Brain pericyte (primary cell): Measurements from ENCODE around the gene ACP7.
"Not testable (repeated sequence)": the region's sequence is repeated elsewhere in the genome, so short reads cannot be mapped to it uniquely, and the experiment has no call there.

ENCODE experiments used
- DNase-seq: peaks from one replicate; pipeline ENCODE4 v3.0.0-alpha.2; 2012; ENCODE audit warnings: low read depth, low spot score

ACP7 gene

DNA sequence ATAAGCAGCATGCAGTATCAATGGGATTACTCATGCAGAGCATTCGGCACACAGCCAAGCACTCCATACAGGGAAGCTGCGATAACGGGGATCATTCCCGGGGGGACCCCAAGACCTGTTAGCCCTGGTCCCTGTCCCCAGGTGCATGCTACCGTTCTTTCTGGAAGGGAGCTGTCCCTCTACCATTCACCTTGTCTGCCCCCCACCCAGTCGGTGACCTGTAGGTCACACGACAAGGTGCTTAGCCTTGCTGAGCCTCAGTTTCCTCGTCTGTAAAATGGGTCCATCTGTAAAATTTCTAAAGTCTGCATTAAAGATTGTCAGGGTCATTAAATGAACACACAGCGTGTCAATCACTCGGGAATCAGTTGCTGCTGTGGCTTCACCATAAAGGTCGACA is 6.8 kb upstream of the ACP7 start:
- DNase-seq: no peak

DNA sequence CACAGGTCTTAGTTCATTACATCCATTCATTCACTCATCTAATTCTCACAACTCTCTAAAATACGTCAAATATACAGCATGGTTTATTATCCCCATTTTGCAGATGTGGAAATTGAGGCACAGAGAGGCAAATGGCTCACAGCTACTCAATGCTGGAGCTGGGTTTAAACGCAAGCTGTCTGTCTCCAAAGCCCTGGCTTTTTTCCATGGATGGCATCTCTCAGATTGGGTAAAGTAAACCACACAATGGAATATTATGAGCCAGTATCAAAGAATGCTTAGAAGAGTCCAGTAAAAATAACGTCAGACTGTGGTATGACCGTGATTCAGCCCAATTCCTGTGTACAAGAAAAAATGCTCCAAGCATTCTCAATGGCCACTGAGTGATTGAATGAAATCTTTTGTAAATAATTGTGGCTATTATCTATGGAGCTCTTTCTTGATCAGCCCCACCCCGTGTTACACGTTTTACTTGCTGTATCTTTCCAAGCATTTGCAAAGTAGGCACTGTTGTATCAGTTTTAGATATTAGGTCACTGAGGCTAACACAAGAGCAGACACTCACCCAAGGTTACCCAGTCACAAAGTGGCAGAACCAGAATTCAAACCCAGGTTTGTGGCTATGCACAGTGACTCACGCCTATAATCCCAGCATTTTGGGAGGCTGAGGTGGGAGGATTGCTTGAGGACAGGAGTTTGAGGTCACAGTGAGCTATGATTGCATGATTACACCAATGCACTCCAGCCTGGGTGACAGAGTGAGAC is 5.5 kb upstream of the ACP7 start:
- no peak for DNase-seq

DNA sequence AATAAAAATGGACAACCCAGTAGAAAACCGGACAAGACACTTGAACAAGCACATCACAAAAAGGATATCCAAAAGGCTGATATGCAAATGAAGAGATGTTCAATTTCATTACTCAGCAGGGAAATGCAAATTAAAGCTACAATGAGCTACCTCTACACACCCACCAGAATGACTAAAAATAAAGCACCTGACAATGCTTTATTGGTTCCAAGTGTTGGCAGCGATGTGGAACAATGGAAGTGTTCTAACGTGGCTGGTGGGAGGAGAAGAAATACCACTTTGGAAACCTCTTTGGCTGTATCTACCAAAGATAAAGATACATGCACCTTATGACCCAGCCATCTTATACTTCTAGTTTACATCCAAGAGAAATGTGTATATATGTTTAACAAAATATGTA is 3.7 kb upstream of the ACP7 start:
- no peak for DNase-seq

DNA sequence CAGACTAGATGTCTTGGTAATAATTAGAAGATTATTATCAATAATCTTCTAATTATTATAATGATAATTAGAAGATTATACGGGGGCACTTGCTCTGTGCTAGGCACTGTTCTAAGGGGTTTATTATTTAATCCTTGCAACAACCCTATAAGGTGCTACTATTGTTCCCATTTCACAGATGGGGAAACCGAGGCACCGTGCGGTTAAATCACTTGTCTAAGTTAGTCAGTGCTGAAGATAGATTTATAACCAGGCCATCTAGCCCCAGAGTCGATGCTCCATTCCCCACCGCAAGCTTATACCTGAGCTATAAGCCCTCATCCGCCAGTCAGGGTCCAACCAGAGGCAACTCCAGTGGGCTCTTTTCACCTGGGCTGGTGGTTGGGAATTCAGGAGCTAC is 2.0 kb upstream of the ACP7 start:
- no peak for DNase-seq

DNA sequence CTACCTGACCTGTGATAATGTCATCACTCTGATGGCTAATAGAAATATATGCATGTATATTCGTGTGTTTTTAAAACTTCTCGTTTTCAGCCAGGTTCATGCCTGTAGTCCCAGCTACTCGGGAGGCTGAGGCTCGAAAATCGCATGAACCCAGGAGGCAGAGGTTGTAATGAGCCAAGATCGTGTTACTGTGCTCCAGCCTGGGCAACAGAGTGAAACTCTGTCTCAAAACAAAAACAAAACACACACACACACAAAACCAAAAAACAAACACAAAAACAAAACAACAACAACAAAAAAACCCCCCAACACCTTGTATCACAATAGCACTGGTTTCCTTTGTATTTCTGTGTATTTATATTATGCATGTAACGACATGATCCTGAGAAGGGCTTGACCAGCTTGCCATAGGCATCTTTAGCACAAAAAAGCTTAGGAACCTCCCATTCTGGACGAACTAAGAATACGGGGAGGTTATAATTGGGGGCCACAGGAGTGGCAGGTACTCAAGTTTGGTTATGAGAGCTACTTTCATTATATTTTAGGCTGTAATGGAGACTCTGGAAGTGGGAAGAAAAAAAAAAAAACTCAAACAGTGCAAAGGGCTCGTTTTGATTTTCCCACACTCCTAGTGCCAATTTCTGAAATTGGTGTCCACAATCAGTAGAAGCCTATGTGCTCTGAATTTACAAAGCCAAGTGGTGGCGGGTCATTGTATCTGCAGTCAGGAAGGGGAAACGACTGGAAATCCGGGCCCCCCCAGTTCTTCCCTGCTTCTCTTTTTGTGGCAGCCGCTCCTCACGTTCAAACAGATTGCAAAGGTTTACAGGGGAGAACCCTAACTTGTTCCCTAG is 1.2 kb upstream of the ACP7 start:
- no peak for DNase-seq

DNA sequence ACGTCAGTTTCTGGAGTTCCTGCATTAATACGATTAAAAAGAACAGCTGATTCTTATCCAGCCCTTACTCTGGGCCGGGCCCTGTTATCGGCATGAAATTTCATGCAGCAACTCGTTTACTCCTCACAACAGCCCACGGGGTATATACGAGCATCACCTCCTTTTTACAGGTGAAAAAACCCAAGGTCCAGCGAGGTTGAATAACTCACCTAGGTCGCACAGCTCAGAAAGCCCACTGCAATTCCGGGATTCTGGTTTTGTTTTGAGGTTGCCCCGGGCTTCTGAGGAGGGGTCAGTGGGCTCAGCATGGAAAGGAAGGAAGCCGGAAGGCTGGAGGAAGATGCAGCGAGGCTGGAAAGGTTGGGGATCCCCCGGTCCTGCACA is 577 bp upstream of the ACP7 start:
- DNase-seq: no peak

DNA sequence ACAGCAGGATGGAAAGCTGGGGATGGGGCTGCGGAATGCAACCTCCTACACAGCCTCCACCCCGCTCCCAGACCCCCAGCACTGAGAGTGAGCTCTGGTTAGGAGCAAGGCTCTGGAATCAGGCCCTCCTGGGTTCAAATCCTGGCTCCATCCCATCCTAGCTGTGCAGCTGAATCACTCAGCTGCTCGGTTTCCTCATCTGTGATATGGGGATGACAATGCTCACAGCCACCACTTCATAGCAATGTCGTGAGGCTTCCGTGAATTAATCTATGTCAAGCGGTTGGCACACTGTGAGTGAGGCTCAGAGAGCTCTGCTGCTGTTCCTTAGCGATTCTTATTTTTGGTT is 538 bp downstream of the ACP7 start:
- DNase-seq: no peak

DNA sequence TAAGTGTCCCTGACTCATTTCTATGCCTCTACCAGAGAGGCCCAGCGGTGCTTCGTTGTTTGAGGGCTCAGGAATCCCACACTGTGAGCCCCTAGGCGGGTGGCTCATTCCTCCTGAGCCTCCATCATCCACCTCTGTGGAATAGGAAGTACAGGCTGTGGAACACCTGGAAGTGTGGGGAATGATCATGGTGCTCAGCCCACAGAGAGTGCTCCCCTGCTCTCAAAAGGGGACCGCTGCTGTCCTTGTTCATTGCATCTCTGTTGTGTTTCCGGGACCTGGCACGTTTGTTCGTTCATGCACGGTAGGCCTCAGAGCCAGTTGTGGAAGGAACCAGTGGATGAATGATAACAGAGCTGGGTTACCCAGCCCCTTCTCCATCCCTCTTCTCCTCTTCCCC is 1.2 kb downstream of the ACP7 start:
- DNase-seq: no peak

DNA sequence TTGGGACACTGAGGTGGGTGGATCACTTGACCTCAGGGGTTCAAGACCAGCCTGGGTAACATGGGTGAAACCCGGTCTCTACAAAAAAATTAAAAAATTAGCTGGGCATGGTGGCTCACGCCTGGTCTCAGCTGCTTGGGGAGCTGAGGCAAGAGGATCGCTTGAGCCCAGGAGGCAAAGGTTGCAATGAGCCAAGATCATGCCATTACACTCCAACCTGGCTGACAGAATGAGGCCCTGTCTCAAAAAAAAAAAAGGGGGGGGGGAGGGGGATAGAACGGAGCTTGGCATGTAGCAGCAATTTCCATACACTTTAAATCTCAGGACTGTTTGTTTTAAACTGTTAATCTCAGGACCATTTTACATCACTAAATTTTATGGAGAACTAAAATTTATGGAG is 2.2 kb downstream of the ACP7 start:
- DNase-seq: no peak

DNA sequence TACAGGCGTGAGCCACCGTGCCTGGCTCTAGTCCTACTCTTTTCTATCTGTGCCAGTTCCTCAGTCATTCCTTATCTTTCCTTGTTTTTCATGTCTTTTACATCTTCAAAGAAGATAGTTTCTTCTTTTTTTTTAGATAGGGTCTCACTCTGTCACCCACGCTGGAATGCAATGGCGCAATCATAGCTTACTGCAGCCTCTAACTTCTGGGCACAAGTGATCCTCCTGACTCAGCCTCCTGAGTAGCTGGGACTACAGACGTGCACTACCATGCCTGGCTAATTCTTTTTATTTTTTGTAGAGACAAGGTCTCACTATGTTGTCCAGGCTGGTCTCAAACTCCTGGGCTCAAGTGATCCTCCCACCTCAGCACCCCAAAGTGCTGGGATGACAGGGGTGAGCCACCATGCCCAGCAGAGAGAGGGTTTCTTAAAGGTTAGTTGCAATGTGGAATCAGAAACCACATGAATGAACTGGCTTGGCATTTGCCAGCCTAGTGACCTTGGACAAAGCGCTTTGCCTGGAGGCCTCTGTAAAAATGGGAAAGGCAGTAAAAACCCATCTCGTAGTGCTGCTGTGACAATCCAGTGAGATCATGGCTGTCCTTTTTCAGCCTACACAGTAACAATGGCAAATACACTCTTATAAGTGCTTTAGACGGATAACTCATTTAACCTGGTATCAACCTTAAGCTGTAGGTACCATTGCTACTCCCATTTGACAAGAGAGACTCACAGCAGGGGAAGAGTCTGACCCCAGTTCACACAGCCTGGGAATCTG is 3.9 kb downstream of the ACP7 start:
- DNase-seq: no peak

DNA sequence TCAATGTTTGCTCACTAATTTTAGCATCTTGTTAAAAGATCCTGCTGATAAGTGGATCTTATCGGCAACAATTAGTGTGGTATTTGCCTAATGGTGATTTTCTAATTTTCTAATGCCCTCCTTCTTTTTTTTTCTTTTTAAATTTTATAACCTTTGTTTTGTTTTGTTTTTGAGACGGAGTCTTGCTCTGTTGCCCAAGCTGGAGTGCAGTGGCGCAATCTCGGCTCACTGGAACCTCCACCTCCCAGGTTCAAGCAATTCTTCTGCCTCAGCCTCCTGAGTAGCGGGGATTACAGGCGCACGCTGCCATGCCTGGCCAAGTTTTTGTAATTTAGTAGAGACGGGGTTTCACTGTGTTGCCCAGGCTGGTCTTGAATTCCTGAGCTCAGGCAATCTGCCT is 5.8 kb downstream of the ACP7 start:
- DNase-seq: not testable (repeated sequence)

DNA sequence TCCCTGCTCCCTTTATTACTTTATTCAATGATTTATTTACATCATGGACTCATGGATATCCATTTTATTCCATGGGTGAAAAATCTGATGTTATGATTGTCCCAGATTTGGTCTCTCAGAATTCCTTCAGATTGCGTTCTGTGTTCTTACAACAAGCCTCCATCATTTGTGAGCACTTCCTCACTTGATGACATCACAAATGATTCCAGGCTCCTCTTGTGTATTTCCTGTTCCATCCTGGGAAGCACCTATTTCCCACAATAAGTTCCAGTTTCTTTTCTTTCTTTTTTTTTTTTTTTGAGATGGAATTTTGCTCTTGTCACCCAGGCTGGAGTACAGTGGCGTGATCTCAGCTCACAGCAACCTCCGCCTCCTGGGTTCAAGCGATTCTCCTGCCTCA is 6.7 kb downstream of the ACP7 start:
- DNase-seq: no peak

DNA sequence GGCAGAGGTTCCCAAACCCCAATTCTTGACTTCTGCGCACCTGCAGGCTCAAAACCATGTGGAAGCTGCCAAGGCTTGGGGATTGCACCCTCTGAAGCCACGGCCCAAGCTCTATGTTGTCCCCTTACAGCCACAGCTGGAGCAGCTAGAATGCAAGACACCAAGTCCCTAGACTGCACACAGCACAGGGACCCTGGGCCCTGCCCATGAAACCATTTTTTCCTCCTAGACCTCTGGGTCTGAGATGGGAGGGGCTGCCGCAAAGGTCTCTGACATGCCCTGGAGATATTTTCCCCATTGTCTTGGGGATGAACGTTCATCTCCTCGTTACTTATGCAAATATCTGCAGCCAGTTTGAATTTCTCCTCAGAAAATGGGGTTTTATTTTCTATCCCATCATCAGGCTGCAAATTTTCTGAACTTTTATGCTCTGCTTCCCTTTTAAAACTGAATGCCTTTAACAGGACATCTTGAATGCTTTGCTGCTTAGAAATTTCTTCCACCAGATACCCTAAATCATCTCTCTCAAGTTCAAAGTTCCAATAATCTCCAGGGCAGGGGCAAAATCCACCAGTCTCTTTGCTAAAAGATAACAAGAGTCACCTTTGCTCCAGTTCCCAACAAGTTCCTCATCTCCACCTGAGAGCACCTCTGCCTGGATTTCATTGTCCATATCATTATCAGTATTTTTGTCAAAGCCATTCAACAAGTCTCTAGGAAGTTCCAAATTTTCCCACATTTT is 11.8 kb downstream of the ACP7 start:
- DNase-seq: not testable (repeated sequence)

DNA sequence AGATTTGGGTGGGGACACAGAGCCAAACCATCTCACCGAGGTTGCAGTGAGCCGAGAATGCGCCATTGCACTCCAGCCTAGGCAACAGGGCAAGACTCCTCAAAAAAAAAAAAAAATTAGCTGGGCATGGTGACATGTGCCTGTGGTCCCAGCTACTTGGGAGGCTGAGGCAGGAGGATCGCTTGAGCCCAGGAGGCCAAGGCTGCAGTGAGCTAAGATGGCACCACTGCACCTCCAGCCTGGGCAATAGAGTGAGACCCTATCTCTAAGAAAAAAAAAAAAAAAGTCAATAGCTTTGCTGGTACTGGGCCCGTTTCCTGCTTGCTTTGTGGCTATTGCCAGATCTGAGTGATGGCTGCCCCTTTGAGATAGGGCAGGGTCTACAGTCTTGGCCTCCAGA is 13.1 kb downstream of the ACP7 start:
- DNase-seq: no peak

DNA sequence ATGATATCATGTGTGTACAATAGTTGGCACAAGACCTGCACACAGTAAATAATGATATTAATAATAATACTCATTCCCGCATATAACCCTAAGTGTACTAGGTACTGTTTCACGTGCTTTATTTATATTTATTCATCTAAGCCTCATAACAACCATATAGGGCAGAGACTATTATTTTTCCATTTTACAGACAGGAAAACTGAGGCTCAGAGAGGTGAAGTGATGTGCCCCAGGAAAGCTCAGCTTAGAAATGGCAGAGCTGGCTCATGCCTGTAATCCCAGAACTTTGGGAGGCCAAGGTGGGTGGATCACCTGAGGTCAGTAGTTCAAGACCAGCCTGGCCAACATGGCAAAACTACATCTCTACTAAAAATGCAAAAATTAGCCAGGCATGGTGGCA is 13.6 kb downstream of the ACP7 start:
- DNase-seq: no peak

DNA sequence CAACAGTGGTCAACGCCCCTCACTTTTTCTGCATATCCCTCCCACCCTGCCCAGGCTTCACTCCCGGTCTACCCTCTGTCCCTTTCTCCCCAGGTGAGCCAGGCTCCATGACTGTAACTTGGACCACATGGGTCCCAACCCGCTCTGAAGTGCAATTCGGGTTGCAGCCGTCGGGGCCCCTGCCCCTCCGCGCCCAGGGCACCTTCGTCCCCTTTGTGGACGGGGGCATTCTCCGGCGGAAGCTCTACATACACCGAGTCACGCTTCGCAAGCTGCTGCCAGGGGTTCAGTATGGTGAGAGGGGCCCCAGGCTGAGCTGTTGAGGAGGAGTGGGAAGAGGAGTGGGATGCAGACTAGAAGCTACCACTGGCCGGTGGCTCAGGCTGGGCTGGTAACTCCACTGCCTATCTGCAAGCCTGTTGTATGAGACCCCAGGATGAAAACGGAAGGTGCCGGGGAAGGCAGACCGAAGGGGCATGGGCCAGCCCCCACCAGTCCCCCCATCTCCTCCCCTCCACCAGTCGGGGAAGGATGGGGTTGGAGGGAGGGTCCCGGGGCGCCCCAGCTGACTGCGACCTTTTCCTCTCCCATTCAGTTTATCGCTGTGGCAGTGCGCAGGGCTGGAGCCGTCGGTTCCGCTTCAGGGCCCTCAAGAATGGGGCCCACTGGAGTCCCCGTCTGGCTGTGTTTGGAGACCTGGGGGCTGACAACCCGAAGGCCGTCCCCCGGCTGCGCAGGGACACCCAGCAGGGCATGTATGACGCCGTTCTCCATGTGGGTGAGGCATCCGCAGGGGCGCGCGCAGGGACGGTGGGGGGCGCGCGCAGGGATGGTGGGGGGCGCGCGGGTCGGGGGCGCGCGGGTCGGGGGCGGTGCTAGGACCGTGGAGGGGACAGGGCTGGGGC is 14.4 kb downstream of the ACP7 start:
- DNase-seq: no peak

DNA sequence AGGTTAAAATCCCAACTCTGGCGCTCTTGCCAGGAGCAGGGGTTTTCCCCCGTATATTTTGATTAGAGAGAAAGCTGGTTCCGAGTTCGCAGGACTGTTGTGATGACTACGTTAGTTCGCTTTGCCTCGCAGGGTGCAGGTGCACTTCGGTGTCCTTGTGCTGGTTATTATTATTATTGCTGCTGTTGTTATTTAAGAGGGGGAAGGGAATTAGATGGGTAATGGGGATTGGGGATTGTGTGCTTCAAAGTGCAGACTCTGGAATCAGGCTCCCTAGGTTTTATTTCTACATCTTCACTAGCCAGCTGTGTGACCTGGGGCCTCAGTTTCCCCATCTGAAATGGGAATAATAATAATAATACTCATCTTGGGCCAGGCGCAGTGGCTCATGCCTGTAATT is 15.2 kb downstream of the ACP7 start:
- DNase-seq: no peak

DNA sequence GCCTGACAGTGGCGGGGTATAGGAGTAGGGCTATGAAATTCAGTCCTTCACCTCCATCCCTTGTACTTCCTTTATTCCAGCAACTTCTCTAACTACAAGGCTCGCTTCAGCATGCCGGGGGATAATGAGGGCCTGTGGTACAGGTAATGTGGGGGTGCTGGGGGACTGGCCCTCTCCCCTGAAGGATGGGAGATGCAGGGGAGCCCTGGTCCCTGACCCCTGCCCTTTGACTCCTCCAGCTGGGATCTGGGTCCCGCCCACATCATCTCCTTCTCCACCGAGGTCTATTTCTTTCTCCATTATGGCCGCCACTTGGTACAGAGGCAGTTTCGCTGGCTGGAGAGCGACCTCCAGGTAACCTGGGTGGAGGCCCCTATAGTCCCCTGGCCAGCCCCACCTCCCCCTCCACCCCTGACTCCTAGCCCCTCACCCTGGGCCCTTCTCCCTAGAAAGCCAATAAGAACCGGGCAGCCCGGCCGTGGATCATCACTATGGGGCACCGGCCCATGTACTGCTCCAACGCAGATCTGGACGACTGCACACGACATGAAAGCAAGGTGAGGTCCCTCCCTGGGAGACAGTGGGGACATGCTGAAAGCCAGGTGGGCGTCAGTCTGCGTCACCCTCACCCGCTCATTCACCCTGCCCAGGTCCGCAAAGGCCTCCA is 16.5 kb downstream of the ACP7 start:
- no peak for DNase-seq

DNA sequence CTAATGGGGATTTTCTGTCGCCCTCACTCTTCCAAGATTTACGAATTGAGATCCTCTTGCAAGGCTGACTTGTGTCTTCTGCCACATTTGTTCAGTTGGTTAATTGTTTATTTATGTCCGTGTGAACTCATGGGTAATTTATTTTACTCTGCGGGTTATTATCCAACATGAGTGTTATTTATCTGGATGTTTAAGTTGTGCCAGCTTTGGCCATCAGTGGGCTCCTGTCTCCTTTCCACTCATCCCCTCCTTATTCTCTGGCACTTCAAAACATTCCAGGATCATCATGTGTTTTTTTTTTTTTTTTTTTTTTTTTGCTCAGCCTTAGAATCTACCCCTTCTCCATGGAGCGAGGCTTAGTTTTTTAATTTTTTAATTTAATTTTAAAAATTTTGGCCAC is 19.0 kb downstream of the ACP7 start:
- no peak for DNase-seq

DNA sequence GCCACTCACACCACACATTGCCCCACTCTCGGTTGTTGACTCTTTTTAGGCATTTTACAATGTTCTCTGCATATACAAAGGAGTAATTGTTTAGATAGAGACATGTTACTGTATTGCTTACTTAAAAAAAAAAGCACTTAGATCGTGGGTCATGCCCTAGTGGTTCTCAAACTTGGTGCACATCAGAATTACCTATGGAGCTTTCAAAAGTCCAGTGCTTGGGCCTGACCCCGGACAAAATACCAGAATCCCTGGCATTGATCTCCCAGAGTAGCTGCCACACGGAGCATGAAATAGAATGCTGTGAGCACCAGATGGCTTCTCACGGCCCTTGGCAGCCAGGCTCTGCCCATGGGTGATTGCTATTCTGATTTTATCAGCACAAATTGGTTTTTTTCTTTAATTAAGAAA is 20.0 kb downstream of the ACP7 start:
- no peak for DNase-seq
